H1 (cell line): ENCODE measurements around the gene RPUSD1.

Experiments used
- CBX8 ChIP-seq: fragments of 300-800, 300-1000 bp; sonication (generic); IDR thresholded peaks from 2 replicates; pipeline ENCODE4 v1.7.1; 2016; ENCODE audit warnings: low read depth, low read length, borderline replicate concordance
- CEBPB ChIP-seq: IDR thresholded peaks from 2 replicates; pipeline ENCODE4 v1.6.1; 2012; ENCODE audit warnings: low read depth, low read length
- EP300 ChIP-seq, 2 experiments: IDR thresholded peaks; 1 replicate in 1 of 2; 2 replicates in 1 of 2; pipeline ENCODE4 v1.6.1; 2011 to 2012; ENCODE audit warnings: low read depth in 2 of 2, low read length in 2 of 2, mild to moderate bottlenecking in 2 of 2, borderline replicate concordance in 1 of 2, inconsistent platforms in 1 of 2, moderate library complexity in 1 of 2
- EZH2 ChIP-seq: fragments of 200-600 bp; sonication (generic); IDR thresholded peaks from 2 replicates; pipeline ENCODE4 v1.7.1; 2012; ENCODE audit warnings: low read depth, mild to moderate bottlenecking, moderate library complexity, low read length, inconsistent platforms; ENCODE audit not compliant: severe bottlenecking
- FOSL1 ChIP-seq: IDR thresholded peaks from 2 replicates; pipeline ENCODE4 v1.6.1; 2011; ENCODE audit warnings: mild to moderate bottlenecking, low read depth, low read length, moderate library complexity; ENCODE audit not compliant: insufficient read depth
- JUN ChIP-seq: IDR thresholded peaks from 2 replicates; pipeline ENCODE4 v1.6.1; 2011; ENCODE audit warnings: low read depth, mild to moderate bottlenecking, improper control_type of control experiment, low read length
- POLR2A ChIP-seq, 2 experiments: IDR thresholded peaks; 1 replicate in 1 of 2; 2 replicates in 1 of 2; pipeline ENCODE4 v1.6.1; 2011; ENCODE audit warnings: low read depth in 2 of 2, low read length in 2 of 2, mild to moderate bottlenecking in 2 of 2; ENCODE audit errors: control extremely low read depth in 1 of 2
- POLR2AphosphoS5 ChIP-seq: IDR thresholded peaks from 2 replicates; pipeline ENCODE4 v1.6.1; 2011; ENCODE audit warnings: low read depth, low read length
- SIX5 ChIP-seq: IDR thresholded peaks from 2 replicates; pipeline ENCODE4 v1.6.1; 2011; ENCODE audit warnings: mild to moderate bottlenecking, low read depth, low read length
- SRF ChIP-seq: IDR thresholded peaks from 2 replicates; pipeline ENCODE4 v1.6.1; 2011; ENCODE audit warnings: mild to moderate bottlenecking, low read depth, low read length, moderate library complexity
- SUZ12 ChIP-seq: fragments of 200-600 bp; sonication (generic); IDR thresholded peaks from 2 replicates; pipeline ENCODE4 v1.6.1; 2012; ENCODE audit warnings: mild to moderate bottlenecking, inconsistent platforms, low read length, moderate library complexity, mixed read lengths
- TF ChIP-seq, protein P1 (sequence below), 3 experiments: IDR thresholded peaks; 1 replicate in 2 of 3; 2 replicates in 1 of 3; pipeline versions ENCODE4 v1.5.1 to v1.6.1; 2011; ENCODE audit warnings: low read length in 3 of 3, mild to moderate bottlenecking in 3 of 3, inconsistent platforms in 2 of 3, low read depth in 1 of 3, moderate library complexity in 1 of 3; ENCODE audit not compliant: insufficient read depth in 1 of 3; ENCODE audit errors: control extremely low read depth in 1 of 3

DNA sequence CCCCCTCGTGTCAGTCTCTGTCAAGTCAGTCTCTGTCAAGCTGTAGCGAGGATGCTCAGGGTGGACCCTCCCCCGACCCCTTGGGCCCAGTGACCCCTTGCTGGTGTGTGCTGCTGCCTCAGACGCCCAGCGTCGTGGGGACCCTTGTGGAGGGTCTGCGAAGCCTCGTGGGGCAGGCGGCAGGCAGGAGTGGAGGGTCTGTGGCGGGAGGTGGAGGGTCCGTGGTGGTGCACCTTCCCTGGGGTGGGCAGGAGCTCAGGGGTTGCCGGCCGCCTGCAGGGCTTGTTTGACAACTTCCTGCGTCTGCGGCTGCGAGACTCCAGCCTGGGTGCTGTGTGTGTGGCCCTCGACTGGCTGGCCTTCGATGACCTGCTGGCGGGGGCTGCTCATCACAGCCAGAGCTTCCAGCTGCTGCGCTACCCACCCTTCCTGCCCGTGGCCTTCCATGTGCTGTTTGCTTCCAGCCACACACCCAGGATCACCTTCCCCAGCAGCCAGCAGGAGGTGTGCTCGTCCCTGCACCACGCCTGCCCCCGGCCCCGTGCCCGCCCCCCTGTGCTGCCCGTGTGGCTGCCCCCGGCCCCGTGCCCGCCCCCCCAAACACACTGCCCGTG lies 6.8 kb upstream of the RPUSD1 start:
- no peak for TF ChIP-seq POLR2A (IDR thresholded peaks at IDR 0.05; ENCODE audit: control extremely low read depth in 1 of 2, low read depth in 2 of 2, low read length in 2 of 2)
- TF ChIP-seq POLR2AphosphoS5, result no peak
- TF ChIP-seq, protein P1, sequence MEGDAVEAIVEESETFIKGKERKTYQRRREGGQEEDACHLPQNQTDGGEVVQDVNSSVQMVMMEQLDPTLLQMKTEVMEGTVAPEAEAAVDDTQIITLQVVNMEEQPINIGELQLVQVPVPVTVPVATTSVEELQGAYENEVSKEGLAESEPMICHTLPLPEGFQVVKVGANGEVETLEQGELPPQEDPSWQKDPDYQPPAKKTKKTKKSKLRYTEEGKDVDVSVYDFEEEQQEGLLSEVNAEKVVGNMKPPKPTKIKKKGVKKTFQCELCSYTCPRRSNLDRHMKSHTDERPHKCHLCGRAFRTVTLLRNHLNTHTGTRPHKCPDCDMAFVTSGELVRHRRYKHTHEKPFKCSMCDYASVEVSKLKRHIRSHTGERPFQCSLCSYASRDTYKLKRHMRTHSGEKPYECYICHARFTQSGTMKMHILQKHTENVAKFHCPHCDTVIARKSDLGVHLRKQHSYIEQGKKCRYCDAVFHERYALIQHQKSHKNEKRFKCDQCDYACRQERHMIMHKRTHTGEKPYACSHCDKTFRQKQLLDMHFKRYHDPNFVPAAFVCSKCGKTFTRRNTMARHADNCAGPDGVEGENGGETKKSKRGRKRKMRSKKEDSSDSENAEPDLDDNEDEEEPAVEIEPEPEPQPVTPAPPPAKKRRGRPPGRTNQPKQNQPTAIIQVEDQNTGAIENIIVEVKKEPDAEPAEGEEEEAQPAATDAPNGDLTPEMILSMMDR (IDR thresholded peaks at IDR 0.05; ENCODE audit: control extremely low read depth in 1 of 3, insufficient read depth in 1 of 3, low read depth in 1 of 3, low read length in 3 of 3), result no peak
- TF ChIP-seq SRF, result no peak
- no peak for TF ChIP-seq SUZ12
- TF ChIP-seq EP300 (IDR thresholded peaks at IDR 0.05; ENCODE audit: borderline replicate concordance in 1 of 2, low read depth in 2 of 2, low read length in 2 of 2), result no peak
- TF ChIP-seq SIX5, result no peak
- TF ChIP-seq EZH2, result no peak
- no peak for TF ChIP-seq CEBPB
- no peak for TF ChIP-seq FOSL1
- TF ChIP-seq CBX8, result no peak
- TF ChIP-seq JUN, result no peak
